Measurements from ENCODE around the gene KIZ.

DNA sequence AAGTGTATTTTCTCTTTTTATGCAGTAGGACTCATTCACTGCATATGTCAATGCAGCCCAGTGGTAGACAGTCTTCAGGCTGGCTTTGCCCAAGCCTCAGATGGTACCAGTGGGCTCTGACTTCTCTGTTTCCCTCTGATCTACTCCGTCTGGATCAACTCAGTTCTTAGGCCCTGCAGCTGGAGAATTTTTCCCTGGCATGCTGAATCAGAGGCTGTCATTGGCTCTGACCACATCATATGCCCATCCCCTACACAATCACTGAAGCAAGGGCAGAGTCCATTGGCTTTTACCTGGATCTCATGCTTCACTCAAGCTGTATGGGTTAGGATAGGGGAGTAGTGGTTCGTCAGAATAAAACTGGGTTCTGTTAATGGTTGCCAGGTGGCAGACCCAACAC is 57.8 kb downstream of the KIZ start:
- TF ChIP-seq, protein P1, sequence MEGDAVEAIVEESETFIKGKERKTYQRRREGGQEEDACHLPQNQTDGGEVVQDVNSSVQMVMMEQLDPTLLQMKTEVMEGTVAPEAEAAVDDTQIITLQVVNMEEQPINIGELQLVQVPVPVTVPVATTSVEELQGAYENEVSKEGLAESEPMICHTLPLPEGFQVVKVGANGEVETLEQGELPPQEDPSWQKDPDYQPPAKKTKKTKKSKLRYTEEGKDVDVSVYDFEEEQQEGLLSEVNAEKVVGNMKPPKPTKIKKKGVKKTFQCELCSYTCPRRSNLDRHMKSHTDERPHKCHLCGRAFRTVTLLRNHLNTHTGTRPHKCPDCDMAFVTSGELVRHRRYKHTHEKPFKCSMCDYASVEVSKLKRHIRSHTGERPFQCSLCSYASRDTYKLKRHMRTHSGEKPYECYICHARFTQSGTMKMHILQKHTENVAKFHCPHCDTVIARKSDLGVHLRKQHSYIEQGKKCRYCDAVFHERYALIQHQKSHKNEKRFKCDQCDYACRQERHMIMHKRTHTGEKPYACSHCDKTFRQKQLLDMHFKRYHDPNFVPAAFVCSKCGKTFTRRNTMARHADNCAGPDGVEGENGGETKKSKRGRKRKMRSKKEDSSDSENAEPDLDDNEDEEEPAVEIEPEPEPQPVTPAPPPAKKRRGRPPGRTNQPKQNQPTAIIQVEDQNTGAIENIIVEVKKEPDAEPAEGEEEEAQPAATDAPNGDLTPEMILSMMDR (IDR thresholded peaks at IDR 0.05; ENCODE audit: borderline replicate concordance, extremely low read depth, low read length, poor library complexity, severe bottlenecking): no peak
- TF ChIP-seq EZH2 (IDR thresholded peaks at IDR 0.05; ENCODE audit: borderline replicate concordance, low read depth, low read length, severe bottlenecking): no peak

Measured in DND-41 (cell line).